GM10847 (cell line): Measurements from ENCODE around the gene PTPRM.

ENCODE experiments used
- POLR2A ChIP-seq: IDR thresholded peaks from 2 replicates; pipeline ENCODE4 v1.6.1; 2011; ENCODE audit not compliant: insufficient read length; ENCODE audit errors: extremely low read depth

PTPRM gene

DNA sequence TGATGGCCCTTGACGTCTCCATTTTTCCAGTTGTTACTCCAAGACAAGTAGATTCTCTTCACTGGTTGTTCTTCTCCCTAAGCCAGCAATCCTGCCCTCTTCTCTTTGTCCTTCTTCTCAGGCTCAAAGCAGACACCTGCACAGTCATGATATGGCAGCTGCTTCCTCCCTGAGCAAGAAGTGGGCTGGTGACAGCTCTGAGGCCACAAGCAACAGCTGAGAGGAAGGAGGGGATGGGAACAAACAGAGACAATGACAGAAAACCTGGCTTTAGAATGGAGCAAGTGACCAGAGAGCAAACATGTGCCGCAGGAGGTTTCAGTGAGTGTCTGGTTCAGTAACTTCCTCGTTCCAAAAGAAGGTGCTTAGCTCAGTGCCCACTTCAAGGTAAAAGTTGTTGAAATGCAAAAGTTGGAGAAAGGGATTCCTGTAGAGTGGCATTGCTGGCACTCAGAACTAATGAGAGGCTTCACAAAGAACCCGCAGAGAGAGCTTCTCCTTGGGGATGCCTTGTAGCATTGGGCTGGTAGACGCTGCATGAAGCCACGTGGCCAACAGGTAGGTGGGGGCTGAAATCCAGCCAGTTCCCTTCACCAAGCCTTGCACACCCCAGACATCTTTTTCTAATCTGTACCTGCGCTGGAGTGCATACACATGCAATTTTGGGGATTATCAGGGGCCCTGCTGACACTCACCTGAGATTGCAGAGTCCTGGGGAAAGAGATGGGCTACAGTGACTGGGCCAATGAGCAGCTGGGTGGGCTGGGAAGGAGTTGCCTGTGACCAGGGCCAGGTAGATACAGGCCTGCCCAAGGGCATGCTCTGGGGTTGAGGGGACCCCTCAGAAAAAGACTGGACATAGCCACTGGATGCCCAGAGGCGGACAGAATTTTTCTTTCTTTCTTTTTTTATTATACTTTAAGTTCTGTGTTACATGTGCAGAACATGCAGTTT lies 888.8 kb downstream of the PTPRM start:
- TF ChIP-seq POLR2A = no peak
